GM12873 (cell line): ENCODE measurements around the gene FHAD1.

ENCODE experiments used
- CTCF ChIP-seq: IDR thresholded peaks from 2 replicates; pipeline ENCODE4 v1.5.1; 2012; ENCODE audit warnings: low read depth, mild to moderate bottlenecking, moderate library complexity, low read length, control low read depth; ENCODE audit not compliant: insufficient read depth; ENCODE audit errors: missing control alignments

The FHAD1 gene

GRCh38 chr1:15246960-15247614, at the start of gene FHAD1:
Gene FHAD1, plus strand, starts transcription at chr1:15247223. Its CDS starts 4,562 bp downstream, at chr1:15251785.
- TF ChIP-seq CTCF, result no peak

- no peak for TF ChIP-seq CTCF
Observed at GRCh38 chr1:15197591-15198447, 49.2 kb upstream of the FHAD1 start.

GRCh38 chr1:15198684-15199083, 48.3 kb upstream of the FHAD1 start:
- no peak for TF ChIP-seq CTCF

- TF ChIP-seq CTCF, result no peak
Observed at GRCh38 chr1:15201221-15201620, 45.8 kb upstream of the FHAD1 start.

GRCh38 chr1:15201849-15202551, 45.0 kb upstream of the FHAD1 start:
- no peak for TF ChIP-seq CTCF

GRCh38 chr1:15204931-15205330, 42.1 kb upstream of the FHAD1 start:
- TF ChIP-seq CTCF, result no peak
